NB4 (cell line): ENCODE data around the gene CNTN4.

Source experiments
- CTCF ChIP-seq: IDR thresholded peaks from one replicate; pipeline ENCODE4 v1.5.1; 2012; ENCODE audit warnings: low read depth, low read length
- MAX ChIP-seq: IDR thresholded peaks from 2 replicates; pipeline ENCODE4 v1.6.1; 2011; ENCODE audit warnings: low read depth, low read length

GRCh38 chr3:2856138-2857133, 757.8 kb downstream of the CNTN4 start:
- no peak for TF ChIP-seq CTCF
- TF ChIP-seq MAX: no peak
